Right lobe of liver (tissue), 4 donors: ENCODE data around the gene TRAF3IP1.
"Not testable (repeated sequence)": the region's sequence is repeated elsewhere in the genome, so short reads cannot be mapped to it uniquely, and the experiment has no call there.

ENCODE experiments used
- POLR2A ChIP-seq: fragments of 450-650 bp; IDR thresholded peaks from one replicate; pipeline ENCODE4 v1.6.1; 2017; ENCODE audit warnings: antibody characterized with exemption, mild to moderate bottlenecking
- TF ChIP-seq, protein P1 (sequence below), 4 donors: fragments of 200-600 bp in 3 of 4; fragments of 450-650 bp in 1 of 4; IDR thresholded peaks; one replicate each; pipeline versions ENCODE4 v1.5.1 to v1.8.0; 2016 to 2022; ENCODE audit warnings: antibody characterized with exemption in 4 of 4, mild to moderate bottlenecking in 2 of 4
- donor health status: DM: no; HTN: no; CAD: no.
- donor health status: DM: no; HTN: no; CAD: no.
- donor health status: DM: no; HTN: yes; CAD: no.

DNA sequence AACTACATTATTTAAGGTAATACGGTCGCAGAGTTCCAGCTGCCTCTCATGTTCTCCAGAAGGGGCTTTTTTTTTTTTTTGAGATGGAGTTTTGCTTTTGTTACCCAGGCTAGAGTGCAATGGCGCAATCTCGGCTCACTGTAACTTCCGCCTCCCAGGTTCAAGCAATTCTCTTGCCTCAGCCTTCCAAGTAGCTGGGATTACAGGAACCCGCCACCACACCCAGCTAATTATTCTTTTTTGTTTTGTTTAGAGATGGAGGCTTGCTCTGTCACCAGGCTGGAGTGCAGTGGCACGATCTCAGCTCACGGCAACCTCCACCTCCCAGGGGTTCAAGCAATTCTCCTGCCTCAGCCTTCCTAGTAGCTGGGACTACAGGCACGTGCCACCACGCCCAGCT is 46.9 kb upstream of the TRAF3IP1 start:
- TF ChIP-seq, protein P1, sequence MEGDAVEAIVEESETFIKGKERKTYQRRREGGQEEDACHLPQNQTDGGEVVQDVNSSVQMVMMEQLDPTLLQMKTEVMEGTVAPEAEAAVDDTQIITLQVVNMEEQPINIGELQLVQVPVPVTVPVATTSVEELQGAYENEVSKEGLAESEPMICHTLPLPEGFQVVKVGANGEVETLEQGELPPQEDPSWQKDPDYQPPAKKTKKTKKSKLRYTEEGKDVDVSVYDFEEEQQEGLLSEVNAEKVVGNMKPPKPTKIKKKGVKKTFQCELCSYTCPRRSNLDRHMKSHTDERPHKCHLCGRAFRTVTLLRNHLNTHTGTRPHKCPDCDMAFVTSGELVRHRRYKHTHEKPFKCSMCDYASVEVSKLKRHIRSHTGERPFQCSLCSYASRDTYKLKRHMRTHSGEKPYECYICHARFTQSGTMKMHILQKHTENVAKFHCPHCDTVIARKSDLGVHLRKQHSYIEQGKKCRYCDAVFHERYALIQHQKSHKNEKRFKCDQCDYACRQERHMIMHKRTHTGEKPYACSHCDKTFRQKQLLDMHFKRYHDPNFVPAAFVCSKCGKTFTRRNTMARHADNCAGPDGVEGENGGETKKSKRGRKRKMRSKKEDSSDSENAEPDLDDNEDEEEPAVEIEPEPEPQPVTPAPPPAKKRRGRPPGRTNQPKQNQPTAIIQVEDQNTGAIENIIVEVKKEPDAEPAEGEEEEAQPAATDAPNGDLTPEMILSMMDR (IDR thresholded peaks at IDR 0.05), result not testable (repeated sequence)
- not testable (repeated sequence) for TF ChIP-seq POLR2A
